HG03432 (cell line): ENCODE results near the gene INSL4.

Source experiments
- ATAC-seq: cut with Tn5 transposase; IDR thresholded peaks from one replicate; pipeline ENCODE4 v1.9.1; 2021; ENCODE audit warnings: mild to moderate bottlenecking, moderate library complexity; ENCODE audit not compliant: unreplicated experiment

Gene INSL4

DNA sequence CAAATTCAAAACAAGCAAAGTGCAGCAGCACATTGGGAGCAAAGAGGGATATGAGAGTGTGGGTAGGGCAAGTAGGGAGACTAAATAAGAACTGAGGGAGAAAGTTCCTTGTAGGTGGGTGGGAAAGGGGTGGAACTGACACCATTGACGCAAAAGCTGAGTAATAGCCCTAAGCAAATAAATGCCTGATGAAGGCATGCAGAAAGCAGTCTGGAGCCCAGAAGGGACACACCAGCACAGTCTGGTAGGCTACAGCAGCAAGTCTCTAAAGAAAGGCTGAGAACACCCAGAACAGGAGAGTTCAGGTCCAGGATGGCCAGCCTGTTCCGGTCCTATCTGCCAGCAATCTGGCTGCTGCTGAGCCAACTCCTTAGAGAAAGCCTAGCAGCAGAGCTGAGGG lies at the start of gene INSL4:
Gene INSL4, plus strand, starts transcription at position 208 of the 400 bp plus-strand sequence. Its CDS starts 105 bp downstream, at position 313.
- ATAC-seq = no peak

GRCh38 chr9:5184776-5185175 lies 46.4 kb upstream of the INSL4 start:
- ATAC-seq = no peak

- no peak for ATAC-seq
Measured at GRCh38 chr9:5185220-5185840, 45.9 kb upstream of the INSL4 start, which contains the start of gene INSL6. Gene INSL6, minus strand, starts transcription at chr9:5185639. Its CDS starts 37 bp downstream, at chr9:5185602.

DNA sequence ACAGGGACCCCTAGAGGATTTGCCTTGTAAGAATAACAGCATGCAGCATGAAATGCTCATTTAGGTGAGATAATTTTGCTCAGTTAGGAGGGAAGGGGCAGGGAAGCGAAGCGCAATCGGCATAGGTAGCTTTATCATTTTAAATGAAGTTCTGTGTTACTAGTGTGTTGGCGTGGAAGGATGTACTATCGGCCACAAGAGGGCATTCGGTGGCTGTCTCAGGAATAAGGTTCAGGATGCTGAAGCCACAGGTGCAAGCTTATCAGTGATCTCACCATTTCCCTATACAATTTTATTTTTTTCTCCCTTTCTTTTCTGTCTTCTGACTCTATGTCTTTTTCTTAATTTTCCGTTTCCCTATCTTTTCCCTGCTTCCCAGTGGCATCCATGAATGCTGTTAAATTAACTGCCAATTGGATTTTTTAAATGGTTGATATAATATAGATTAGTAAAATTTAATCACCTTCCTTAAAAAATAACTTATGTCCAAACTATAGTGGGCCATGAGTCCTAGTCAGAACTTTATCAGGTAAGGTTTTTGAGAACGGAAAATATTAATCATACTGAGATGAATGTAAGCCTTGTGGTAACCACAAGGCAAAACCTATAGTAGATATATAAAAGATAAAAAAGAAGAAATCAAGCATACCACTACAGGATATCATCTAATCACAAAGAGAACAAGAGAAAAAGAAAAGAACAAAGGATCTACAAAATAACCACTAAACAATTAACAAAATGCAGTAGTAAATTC lies 44.6 kb upstream of the INSL4 start:
- peak; percentile 61 for ATAC-seq

DNA sequence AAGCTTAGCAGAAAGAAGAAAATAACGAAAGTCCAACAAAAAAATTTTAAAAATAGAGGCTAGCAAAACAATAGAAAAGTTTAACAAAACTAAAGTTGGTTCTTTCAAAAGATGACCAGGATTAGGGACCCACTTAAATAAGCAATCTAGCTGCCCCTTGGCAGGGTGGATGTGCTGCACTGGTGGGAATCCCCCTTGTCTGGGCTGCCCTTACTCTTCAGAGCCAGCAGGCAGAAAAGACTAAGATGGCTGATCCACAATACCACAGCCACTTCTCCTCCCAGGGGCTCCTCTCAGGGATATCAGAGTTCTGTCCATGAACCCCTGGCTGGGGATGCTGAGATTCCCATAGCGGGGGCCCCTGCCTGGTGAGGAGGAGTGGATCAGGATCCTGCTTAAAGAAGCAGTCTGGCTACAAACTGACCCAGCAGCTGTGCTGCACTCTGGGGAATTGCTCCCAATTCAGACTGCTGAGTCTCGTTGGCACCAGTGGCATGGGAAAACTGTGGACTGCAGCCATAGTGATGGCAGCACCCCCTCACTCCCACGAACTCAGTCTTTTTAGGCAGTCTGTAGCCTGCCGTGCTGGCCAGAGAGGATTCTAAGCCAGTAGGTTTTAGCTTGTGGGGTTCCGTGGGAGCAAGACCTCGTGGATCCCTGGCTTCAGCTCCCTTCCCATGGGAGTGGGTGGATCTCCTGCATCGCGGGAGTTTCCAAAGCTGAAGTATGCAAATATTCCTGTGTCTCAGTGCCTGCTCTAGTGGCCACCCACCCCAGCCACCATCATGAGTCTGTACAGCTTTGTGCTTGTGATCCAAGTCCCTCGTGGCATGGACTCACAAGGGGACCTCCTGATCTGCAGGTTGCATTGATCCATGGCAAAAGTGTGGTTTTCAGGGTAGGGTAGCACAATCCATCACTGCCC lies 42.9 kb upstream of the INSL4 start:
- no peak for ATAC-seq

GRCh38 chr9:5191985-5192384 lies 39.2 kb upstream of the INSL4 start:
- no peak for ATAC-seq

DNA sequence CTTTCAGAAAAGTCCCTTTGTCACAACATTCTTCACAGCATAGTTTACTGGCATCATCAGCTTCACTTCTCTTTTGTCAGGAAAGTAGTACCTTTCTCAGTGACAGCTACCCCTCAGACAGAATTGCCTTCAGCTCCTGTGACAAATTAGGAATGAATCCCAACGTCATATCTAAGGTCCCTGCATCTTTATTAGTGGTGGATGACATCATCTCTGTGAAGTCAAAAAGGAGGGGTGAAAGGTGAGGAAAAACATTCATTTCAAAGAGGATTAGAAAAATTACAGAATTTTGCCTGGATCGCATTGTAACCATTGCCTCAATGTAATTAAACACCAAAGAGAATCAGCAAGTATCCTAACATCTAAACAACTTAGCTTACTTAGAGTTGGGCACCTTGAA lies 37.9 kb upstream of the INSL4 start:
- no peak for ATAC-seq

DNA sequence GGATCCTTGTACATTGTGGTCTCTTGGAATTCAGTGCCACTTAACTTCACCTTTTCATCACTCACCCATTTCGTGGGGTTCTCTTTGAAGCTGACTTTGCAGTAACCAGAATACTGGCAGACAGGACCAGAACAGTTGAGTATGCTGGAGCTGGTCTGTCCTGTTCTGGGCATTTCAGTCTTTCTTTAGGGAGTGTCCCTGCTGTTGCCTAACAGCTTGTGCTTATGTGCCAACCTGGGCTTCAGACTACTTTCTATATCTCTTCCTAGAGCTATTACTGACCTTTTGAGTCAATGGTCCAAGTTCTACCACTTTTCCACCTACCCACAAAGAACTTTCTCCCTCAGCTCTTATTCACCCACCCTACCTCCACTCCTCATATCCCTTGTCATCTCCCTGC lies 35.8 kb upstream of the INSL4 start:
- ATAC-seq = no peak

GRCh38 chr9:5205071-5205470 lies 26.1 kb upstream of the INSL4 start:
- no peak for ATAC-seq

DNA sequence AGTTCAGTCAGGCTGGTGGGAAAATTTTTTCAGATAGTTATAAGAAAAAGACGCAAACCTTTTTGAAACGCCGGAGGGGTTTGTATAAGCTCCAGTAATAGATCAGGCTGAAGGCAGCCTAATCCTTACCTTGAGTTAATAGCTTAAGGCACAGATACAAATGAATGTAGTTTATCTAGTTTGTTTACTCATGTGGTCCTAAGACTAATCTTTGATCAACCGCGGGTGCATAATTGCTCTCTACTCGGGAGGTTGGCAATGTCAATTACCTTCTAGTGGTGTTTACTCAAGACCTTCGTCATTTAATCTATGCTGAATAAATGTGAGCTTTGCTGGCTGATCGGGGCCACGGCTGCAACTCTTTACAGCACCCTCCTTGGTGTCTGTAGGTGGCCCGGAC lies 665 bp upstream of the INSL4 start:
- no peak for ATAC-seq

DNA sequence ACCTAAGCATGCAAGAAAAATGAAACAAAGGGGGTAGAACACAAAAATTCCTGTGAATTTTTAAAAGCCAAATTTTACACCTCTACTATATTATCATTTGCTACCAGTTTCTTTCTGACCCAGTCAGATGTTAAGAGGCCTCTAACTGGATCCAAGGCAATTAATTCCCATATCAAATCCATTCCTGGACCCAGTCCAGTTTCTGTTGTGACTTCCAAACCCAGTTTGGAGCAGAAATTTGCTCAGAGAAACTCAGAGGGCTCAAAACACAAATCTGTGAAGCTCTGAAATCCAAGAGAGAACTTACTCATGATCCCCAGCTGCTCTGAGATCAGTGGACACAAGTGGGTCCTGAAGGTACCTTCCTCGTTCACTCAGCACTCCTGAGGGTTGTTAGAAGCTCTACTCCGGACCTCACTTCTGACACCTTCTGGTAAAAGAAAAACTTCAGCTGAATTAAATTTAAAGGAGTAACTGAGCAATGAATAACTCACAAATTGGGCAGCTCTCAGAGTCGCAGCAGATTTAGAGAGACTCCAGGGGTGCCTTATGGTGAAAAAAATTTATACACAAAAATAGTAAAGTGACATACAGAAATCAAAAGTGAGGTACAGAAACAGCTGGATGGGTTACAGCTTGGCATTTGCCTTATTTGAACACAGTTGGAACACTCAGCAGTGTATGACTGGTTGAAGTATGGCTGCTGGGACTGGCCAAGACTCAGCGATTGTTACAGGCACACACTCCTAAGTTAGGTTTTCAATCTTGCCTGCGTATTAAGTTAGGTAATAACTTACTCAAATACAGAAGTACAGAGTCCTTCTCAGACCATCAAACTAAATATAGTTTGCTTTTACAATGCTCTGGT lies 32.4 kb downstream of the INSL4 start:
- no peak for ATAC-seq

DNA sequence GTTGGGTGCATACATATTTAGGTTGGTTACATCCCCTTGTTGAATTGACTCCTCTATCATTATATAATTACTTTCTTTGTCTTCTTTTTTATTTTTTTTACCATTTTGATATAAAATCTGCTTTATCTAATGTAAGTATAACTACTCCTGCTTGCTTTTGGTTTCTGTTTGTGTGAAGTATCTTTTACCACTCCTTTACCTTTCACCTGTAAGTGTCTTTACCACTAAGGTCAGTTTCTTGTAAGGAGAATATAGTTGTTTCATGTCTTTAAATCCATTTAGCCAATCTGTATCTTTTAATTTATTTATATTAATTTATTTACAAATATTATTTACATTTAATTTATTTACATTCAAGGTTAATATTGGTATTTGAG lies 33.0 kb downstream of the INSL4 start:
- no peak for ATAC-seq

DNA sequence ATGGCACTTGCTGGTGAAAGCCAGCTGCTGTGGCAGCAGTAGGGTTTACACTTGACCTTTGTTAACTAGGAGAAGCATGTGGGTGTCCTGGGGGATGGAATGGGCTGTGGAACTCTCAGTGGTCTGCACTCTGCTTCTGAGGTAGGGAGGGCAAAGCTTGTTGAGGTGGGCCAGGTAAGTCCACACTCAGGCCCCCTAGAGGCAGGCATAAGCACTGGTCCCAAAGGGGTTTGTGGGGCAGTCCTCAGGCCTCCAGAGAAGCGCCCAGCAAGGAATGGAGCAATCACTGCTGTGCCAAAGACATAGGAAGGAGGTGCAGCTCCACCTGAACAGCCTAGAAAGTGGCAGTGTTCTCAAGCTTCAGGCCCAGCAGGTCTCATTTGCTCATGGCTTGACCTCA lies 34.7 kb downstream of the INSL4 start:
- no peak for ATAC-seq

- no peak for ATAC-seq
Measured at GRCh38 chr9:5269249-5269715, 38.1 kb downstream of the INSL4 start.

DNA sequence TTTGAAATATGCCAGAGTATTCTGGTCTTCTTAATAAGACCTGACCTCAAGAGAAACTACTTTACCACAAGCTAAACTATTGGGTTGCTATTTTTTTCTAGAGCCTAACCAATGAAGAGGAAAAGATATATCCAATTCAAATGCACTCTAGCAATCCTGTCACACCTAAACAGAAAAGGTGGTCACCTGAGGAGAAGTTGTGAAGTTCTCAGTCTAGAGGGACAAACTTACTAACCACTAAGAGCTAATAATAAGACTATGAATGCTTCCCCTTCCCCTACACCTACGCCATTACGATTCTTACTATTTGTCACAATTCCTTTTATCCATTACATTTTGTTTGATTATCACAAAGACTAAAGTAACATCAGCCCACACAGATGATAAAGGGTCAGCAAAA lies 43.6 kb downstream of the INSL4 start:
- no peak for ATAC-seq

DNA sequence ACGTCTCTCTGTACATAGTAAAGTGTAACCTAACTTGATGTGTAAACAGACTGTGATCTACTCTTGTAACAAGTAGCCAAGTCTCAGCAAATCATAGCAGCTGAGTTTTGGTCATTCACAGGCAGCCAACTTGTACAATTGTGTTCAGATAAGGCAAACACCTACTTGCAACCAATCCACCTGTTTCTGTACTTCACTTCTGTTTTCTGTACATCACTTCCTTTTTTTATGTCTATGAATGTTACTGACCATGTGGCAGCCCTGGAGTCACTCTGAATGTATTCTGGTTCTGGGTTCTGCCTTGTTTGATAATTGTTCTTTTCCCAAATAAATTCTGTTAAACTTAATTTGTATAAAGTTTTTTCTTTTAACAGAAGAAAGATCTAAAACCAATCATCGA lies 47.3 kb downstream of the INSL4 start:
- ATAC-seq = no peak
